ENCODE measurements around the gene SMYD3. TPM values are rescaled to one million over a fixed set of nuclear protein-coding genes. Genes with fewer than 3 reads are reported as not detected.

The SMYD3 gene
- total RNA-seq, 2 donors from 2014 or later: 16.2 to 16.4 TPM

- Histone ChIP-seq H3K27me3 (no peaks in the 10 kb centered on the region), H3K4me3 (no peak overlapping the region), H3K36me3 (no peaks in the 10 kb centered on the region), H3K9me3 (no peaks in the 10 kb centered on the region), H3K9ac (ENCODE audit: low read depth in 2 of 2, low read length in 2 of 2) (no peak overlapping the region), H3K27ac (no peak overlapping the region), H3K4me1 (no peaks in the 10 kb centered on the region)
- intact Hi-C loops (cut with DNase I): no loop called here
- no peak for DNase-seq
- TF ChIP-seq CTCF (IDR thresholded peaks at IDR 0.05): no peak
Measured at GRCh38 chr1:245701631-245702030, 805.4 kb downstream of the SMYD3 start.

- intact Hi-C loops (cut with DNase I): no loop called here
- H3K36me3 ChIP-seq: no peaks in the 10 kb centered on the region
- H3K27ac ChIP-seq: no peak overlapping the region
- no peak overlapping the region for H3K4me3 ChIP-seq
- H3K9ac ChIP-seq (ENCODE audit: low read depth in 2 of 2, low read length in 2 of 2): no peak overlapping the region
- no peaks in the 10 kb centered on the region for H3K27me3 ChIP-seq
- H3K9me3 ChIP-seq: no peaks in the 10 kb centered on the region
- DNase-seq: no peak
- TF ChIP-seq CTCF (IDR thresholded peaks at IDR 0.05): no peak
- H3K4me1 ChIP-seq: no peaks in the 10 kb centered on the region
Measured at GRCh38 chr1:245700631-245701030, 806.4 kb downstream of the SMYD3 start.

Other genes with a start within 250 kb of the SMYD3 start
- 10 to 100 TPM; 11.3 to 14.0 TPM for gene TFB2M, start 59.0 kb upstream of the SMYD3 start, total RNA-seq
- 10 to 100 TPM; 20.9 to 43.1 TPM for gene CNST, start 59.2 kb upstream of the SMYD3 start, total RNA-seq
- gene SCCPDH, start 217.1 kb upstream of the SMYD3 start, total RNA-seq: 10 to 100 TPM; 29.9 to 40.1 TPM